Embryonic facial prominence (tissue), 1 donor: ENCODE measurements around the gene IFT43.

ENCODE experiments used
- DNase-seq: peaks from one replicate; pipeline ENCODE4 v3.0.0-alpha.2; 2016; ENCODE audit errors: extremely low spot score

Gene IFT43

GRCh38 chr14:76080025-76080424 lies 94.5 kb downstream of the IFT43 start:
- DNase-seq: no peak

DNA sequence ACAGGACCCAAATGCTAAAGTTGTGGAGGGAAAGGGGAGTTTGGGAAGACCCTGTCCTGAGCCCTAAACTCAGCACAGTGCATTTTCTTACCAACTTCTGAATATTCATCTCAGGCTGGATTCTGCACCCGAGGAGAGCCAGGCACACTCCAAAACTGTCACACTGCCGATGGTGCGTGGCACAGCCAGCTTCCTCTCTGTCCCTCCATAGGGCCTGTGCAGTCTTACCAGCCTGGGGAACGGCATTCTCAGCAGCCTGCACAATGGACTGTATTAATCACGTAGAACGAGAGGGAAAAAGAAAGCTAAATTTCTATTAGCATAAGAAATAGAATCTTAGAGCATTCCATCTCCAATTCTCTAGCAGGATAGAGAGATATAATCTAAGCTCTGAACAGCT lies 94.9 kb downstream of the IFT43 start:
- DNase-seq: no peak

GRCh38 chr14:76081642-76082041 lies 96.1 kb downstream of the IFT43 start:
- no peak for DNase-seq

- no peak for DNase-seq
Measured at GRCh38 chr14:76083796-76084765, 98.5 kb downstream of the IFT43 start.

DNA sequence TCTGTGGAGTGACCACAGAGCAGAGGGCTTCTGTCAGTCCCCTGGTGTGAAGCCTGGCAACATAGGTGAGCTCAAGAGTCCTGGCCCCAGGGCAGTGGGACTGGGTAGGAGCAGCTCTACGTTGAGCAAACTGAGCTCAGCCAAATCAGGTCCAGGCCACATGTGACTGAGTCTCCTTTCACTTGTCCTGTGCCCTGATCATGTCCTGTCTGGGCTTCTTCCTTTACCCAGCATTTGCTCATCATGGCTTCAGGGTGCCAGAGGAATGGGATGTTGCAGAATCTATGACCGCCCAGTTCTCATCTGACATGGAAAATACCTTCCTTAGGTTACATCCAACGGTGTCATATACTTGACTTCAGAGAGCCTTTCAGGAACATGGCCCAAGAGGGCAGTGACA lies 99.8 kb downstream of the IFT43 start:
- DNase-seq: no peak

DNA sequence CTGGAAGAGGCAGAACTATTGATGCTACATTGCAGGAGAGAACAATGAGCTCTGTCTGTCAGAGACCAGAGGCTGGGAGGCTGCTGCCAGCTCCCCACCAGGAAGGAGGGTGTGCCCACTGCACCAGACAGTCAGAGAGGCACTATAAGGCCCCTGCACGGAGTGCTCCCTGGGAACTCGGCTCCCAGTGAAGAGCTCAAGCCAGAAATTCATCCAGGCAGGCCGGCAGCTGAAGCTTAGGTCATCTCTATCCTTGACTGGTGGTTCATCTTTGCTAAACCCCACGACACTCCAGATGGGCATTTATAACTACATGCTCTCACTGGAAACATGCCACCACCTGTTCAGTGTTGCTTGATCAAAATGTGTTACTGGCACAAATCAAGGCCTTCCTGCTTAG lies 101.1 kb downstream of the IFT43 start:
- no peak for DNase-seq

- DNase-seq: no peak
Measured at GRCh38 chr14:76088326-76088725, 102.8 kb downstream of the IFT43 start.

DNA sequence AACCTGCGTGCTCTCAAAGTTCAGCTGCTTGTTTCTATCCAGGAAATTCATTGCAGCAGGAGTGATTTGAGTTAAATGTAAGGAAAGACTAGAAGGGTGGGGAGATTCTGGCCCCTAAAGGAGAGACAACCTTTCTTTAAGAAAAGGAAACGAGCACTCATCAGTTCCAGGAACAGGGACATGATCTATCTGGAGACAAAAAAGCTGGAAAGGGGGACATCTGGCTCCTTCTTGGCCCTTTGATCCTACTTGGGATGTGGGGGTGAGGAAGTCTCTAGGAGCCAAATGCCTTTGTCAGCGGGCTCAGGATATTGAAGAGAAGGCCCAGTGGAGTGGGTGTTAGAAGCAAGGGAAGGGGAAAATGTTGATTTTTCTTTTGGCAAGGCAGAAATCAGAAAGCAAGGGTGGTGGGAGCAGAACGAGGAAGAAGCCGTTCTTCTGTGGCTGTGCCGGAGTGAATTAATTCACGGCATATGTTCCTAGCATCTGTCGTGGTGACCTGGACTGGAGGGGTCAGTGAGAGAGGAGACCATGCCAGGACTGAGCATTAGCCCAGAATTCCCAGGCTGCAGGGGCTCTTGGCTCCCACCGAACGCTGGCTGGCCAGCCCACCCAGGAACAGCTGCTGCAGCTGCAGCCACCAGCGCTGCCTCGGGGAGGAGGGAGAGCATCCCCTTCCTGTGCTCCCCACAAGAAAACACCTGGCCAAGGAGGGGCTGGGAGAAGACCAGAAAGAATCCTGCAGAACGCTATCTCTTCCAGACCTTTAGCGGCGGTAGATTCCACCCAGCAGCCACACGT lies 103.4 kb downstream of the IFT43 start:
- DNase-seq: no peak

GRCh38 chr14:76089575-76089974 lies 104.0 kb downstream of the IFT43 start:
- no peak for DNase-seq

GRCh38 chr14:76090616-76091391 lies 105.2 kb downstream of the IFT43 start:
- no peak for DNase-seq

- no peak for DNase-seq
Measured at GRCh38 chr14:76093077-76093476, 107.5 kb downstream of the IFT43 start.

DNA sequence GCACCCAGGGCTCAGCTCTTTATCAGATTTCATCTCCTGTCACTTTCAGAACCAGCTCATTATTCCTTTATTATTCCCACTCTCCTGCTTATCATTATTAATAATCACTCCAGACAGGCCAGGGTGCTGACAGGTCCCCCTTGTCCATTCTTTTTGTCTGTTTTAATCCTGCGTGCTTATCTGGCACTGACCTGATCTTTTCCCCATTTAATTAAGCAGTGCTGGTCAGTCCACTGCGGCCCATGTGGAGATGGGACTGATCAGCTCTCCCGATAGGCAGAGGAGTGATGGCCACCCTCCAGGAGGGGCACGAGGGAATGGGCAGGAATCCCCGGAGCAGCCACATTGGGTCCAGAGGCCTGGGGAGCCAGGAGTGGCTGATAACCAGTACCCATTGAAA lies 110.7 kb downstream of the IFT43 start:
- no peak for DNase-seq

GRCh38 chr14:76097547-76097946 lies 112.0 kb downstream of the IFT43 start:
- DNase-seq: no peak

- DNase-seq: no peak
Measured at GRCh38 chr14:76098047-76098446, 112.5 kb downstream of the IFT43 start.

DNA sequence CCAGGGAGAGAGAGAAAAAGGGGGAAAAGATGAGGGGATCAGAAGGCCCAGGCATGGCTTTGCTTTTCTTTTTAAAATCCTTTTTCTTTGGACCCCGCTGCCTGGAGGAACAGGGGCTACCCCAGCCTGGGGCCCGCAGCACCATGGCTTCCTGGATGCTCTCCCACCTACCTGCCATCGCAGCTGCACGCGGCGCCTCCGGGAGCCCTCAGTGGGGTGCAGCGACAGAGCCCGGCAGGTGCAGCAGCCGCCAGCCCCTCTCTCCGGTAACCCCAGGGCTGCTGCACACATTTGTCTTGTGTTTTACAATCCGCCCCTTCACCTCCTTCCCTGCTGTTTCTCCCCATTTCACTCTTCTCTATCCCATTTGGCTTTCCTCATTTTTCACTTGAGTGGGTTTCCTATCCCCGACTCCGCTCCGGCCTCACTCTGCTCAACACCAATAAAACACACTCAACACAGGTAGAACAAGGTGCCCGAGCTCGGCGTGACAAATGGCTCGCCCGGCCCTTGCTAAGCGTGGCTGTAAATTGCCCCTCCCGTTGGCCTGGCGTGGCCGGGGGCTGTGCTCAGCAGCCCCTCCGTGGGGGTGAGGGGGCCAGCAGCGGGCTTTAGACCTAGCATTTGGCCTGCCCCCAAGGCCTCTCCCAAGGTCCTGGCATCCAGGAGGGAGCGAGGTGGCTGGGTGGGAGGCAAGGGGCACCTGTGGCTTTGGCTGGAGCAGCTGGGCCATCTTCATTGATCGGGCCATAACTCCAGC lies 113.5 kb downstream of the IFT43 start:
- no peak for DNase-seq

DNA sequence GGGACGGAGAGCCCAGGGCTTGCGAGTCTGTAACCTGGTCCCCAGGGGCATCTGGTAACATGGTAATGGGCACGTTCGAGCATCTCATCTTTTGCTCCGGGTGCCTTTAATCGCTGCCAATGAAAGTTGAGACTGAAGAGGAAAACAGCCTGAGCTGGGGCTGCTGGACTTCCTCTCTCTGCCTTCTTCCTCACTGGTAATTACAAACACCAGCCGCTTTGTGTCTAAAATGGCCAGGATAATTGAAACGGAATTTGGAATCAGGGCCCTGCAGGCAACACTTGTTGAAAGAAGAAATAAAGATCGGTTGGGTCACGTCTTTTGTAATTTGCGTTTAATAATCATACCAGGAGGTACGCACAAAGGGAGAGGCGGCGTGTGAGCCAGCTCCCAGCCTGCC lies 114.7 kb downstream of the IFT43 start:
- no peak for DNase-seq

GRCh38 chr14:76101391-76102379 lies 116.1 kb downstream of the IFT43 start:
- no peak for DNase-seq

GRCh38 chr14:76104802-76105355 lies 119.3 kb downstream of the IFT43 start:
- no peak for DNase-seq

DNA sequence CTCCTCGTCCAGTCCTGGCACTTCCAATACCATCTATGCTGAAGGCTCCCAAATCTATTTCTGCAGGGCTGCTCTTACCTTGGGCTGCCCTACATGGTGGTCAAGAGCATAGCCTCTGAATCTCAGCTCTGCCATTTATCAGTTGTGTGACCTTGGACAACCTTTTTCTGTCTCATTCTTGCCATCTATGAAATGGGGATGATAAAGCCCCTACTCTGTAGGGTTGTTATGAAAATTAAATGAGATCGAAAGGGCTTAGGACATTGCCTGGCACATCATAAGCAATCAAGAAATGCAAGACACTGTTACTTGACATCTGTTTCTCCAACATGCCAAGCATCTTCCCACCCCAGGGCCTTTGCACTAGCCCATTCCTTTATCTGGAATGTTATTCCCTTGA lies 120.6 kb downstream of the IFT43 start:
- no peak for DNase-seq
